Measurements from ENCODE around the gene MEF2D.

The MEF2D gene

DNA sequence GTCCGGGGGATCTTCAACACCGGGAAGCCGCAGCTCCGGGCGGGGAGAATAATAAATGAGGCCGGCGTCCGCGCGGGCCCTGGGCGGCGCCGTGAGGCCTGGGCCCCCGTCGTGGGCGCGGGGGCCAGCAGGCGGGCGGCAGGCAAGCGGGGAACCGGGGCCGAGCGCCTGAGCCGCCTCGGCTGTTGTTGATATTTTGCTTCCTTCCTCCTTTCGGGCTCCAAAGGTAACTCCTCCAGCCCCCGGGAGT is at the start of gene MEF2D:
Gene MEF2D, minus strand, starts transcription at position 233 of the 250 bp plus-strand sequence. CDS start 17,483 bp downstream, outside the sequence.
- H3K4me3 ChIP-seq (ENCODE audit: low read depth, low read length) = peak within 1 kb of the TSS; percentile 92
- H3K9me3 ChIP-seq (ENCODE audit: severe bottlenecking) = no peaks in the 10 kb centered on the region
- DNase-seq = no peak

DNA sequence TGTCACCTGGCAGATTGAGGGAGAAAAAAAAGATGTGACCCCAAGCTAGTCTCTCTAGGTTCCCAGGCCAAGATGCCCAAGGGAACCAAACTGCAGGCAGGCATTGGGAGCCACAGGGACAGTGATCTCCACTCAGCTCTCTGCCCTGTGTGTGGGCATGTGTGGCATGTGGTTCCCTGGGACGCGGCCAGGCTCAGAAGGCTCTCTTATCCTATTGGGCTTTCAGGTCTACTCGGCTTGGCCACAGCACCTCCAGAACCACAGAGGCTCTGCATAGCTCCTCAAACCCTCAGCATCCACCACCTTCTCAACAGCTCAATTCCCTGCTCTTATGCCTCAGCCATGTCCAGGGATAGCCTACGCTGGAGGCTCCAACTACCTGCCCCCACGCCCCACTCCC is 49.8 kb upstream of the MEF2D start:
- Histone ChIP-seq H3K27ac (no peak overlapping the region), H3K9me3 (ENCODE audit: severe bottlenecking) (no peaks in the 10 kb centered on the region), H3K36me3 (peaks cover 80% of the 10 kb centered on the region), H3K27me3 (ENCODE audit: insufficient read depth, low read depth, severe bottlenecking) (no peaks in the 10 kb centered on the region), H3K4me3 (ENCODE audit: low read depth, low read length) (no peak overlapping the region)
- TF ChIP-seq, protein P1, sequence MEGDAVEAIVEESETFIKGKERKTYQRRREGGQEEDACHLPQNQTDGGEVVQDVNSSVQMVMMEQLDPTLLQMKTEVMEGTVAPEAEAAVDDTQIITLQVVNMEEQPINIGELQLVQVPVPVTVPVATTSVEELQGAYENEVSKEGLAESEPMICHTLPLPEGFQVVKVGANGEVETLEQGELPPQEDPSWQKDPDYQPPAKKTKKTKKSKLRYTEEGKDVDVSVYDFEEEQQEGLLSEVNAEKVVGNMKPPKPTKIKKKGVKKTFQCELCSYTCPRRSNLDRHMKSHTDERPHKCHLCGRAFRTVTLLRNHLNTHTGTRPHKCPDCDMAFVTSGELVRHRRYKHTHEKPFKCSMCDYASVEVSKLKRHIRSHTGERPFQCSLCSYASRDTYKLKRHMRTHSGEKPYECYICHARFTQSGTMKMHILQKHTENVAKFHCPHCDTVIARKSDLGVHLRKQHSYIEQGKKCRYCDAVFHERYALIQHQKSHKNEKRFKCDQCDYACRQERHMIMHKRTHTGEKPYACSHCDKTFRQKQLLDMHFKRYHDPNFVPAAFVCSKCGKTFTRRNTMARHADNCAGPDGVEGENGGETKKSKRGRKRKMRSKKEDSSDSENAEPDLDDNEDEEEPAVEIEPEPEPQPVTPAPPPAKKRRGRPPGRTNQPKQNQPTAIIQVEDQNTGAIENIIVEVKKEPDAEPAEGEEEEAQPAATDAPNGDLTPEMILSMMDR (IDR thresholded peaks at IDR 0.05; ENCODE audit: low read depth, low read length) = no peak
- DNase-seq = no peak

More for the DNA sequence above, at the start of gene MEF2D:
- Histone ChIP-seq H3K27me3 (ENCODE audit: insufficient read depth, low read depth, severe bottlenecking) (no peaks in the 10 kb centered on the region), H3K27ac (peak within 1 kb of the TSS; percentile 96), H3K36me3 (peaks cover 15% of the 10 kb centered on the region)
- TF ChIP-seq, protein P1 (IDR thresholded peaks at IDR 0.05; ENCODE audit: low read depth, low read length) = no peak

DNA sequence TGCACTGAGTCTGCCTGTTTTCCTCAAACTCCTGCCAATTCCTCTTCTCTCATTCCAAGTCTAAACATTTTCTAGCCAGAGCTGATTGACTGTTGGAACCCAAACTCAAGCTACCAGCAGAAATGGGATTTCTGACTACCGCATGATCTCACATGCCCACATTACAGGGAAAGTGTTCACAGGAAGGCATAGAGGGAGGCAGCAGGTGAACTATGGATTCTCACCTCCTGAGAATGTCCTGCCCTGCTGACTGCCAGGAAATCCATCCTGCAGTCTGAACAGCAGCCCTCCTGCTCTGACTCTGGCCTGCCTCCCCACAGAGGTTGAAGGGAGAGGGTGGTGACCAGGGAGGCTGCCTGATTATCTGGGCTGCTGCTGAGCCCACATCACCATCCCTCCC is 49.3 kb upstream of the MEF2D start:
- Histone ChIP-seq H3K36me3 (peaks cover 77% of the 10 kb centered on the region), H3K9me3 (ENCODE audit: severe bottlenecking) (no peaks in the 10 kb centered on the region), H3K27me3 (ENCODE audit: insufficient read depth, low read depth, severe bottlenecking) (no peaks in the 10 kb centered on the region), H3K27ac (no peak overlapping the region), H3K4me3 (ENCODE audit: low read depth, low read length) (no peak overlapping the region)
- TF ChIP-seq, protein P1 (IDR thresholded peaks at IDR 0.05; ENCODE audit: low read depth, low read length) = no peak
- DNase-seq = no peak

DNA sequence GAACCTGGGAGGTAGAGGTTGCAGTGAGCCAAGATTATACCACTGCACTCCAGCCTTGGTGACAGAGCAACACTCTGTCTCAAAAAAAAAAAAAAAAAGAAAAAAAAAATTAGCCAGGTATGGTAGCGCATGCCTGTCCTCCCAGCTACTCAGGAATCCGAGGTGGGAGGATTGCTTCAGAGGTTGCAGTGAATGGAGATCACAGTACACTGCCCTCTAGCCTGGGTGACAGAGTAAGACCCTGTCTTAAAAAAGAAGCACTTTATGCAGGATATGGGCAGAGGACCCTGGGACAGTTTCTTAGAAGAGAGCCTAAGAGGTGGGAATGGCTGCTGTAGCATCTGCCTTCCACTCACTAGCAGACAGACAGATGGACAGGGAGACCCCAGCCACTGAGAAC is 48.8 kb upstream of the MEF2D start:
- peaks cover 74% of the 10 kb centered on the region for H3K36me3 ChIP-seq
- H3K4me3 ChIP-seq (ENCODE audit: low read depth, low read length) = no peak overlapping the region
- TF ChIP-seq, protein P1 (IDR thresholded peaks at IDR 0.05; ENCODE audit: low read depth, low read length) = peak; percentile 45; the same call in 1 of the 2 replicates
- no peaks in the 10 kb centered on the region for H3K9me3 ChIP-seq (ENCODE audit: severe bottlenecking)
- H3K27ac ChIP-seq = no peak overlapping the region
- no peak for DNase-seq
- no peaks in the 10 kb centered on the region for H3K27me3 ChIP-seq (ENCODE audit: insufficient read depth, low read depth, severe bottlenecking)

DNA sequence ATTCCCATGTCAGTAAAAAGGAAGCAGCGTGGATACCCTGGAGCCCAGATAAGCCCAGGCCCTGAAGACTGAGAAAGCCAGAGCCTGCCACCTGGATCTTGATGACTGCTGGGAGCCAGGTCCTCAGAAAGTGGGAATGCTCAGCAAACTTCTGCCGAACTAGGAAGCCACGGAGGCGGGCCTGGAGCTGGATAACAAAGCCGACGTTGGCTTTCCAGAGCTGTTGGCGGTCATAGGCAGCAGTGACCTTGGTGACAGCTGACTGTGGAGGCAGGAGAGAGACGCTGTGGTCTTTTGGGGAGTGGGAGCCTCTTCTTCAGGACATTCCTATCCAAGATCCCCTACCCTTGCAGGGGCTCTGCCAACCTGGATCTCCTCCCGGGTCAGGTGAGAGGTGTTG is 47.4 kb upstream of the MEF2D start:
- Histone ChIP-seq H3K36me3 (peaks cover 78% of the 10 kb centered on the region), H3K27me3 (ENCODE audit: insufficient read depth, low read depth, severe bottlenecking) (no peaks in the 10 kb centered on the region), H3K4me3 (ENCODE audit: low read depth, low read length) (no peak overlapping the region), H3K9me3 (ENCODE audit: severe bottlenecking) (no peaks in the 10 kb centered on the region), H3K27ac (no peak overlapping the region)
- DNase-seq = no peak
- TF ChIP-seq, protein P1 (IDR thresholded peaks at IDR 0.05; ENCODE audit: low read depth, low read length) = no peak

DNA sequence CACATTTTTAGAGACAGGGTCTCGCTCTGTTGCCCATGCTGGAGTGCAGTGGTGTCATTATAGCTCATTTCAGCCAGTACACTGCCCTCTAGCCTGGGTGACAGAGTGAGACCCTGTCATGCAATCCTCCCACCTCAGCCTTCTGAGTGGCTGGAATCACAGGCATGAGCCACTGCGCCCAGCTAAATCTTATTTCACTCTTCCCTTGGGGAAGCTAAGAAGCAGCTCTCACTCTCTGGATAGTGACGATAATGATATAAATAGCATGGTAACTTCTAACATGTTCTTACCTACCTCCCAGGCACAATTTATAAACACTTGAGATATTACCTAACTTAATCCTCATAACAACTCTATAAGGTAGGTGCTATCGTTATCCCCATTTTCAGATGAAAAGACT is 46.9 kb upstream of the MEF2D start:
- DNase-seq = no peak
- Histone ChIP-seq H3K27me3 (ENCODE audit: insufficient read depth, low read depth, severe bottlenecking) (no peaks in the 10 kb centered on the region), H3K9me3 (ENCODE audit: severe bottlenecking) (no peaks in the 10 kb centered on the region), H3K36me3 (peaks cover 78% of the 10 kb centered on the region), H3K4me3 (ENCODE audit: low read depth, low read length) (no peak overlapping the region), H3K27ac (no peak overlapping the region)
- TF ChIP-seq, protein P1 (IDR thresholded peaks at IDR 0.05; ENCODE audit: low read depth, low read length) = no peak

Data from WERI-Rb-1 (cell line).